HG03060 (cell line): ENCODE data around the gene TMCC1.

Experiments used
- ATAC-seq: cut with Tn5 transposase; IDR thresholded peaks from one replicate; pipeline ENCODE4 v1.9.1; 2021; ENCODE audit warnings: low read depth, moderate number of reproducible peaks; ENCODE audit not compliant: unreplicated experiment

The TMCC1 gene

GRCh38 chr3:129628169-129628522, 265.4 kb downstream of the TMCC1 start:
- ATAC-seq, result no peak

GRCh38 chr3:129627350-129628168, 266.0 kb downstream of the TMCC1 start:
- ATAC-seq, result no peak

DNA sequence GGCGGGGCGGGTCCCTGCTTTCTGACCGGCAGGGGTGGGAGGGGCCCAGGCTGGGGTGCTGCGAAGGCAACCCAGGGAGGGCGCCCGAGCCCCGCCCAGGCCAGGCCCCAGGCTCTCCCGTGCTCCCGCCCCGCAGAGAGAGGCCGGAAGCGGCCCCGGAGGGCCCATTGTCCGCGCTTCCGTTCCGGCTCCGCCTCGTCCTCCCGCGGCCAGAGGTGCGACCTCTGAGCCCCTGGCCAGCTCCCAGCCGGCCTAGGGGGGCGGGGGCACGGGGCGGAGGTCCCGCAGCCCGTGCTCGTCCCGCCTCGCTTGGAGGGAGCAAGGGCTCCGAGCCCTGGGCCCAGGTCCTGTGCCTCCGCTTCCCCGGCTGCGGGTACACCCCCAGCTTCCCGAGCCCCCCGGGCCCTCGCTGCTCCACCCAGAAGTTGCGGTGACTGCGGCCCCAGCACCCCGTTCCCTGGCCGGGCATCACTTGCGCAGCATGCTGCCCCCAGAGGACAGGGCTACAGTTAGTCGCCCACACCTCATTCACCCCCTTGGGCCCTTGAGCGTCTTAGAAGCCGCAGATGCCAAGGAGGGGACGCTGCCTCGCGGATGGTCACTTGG, 266.7 kb downstream of the TMCC1 start:
- ATAC-seq, result peak; percentile 44

GRCh38 chr3:129625072-129625874, 268.2 kb downstream of the TMCC1 start:
- no peak for ATAC-seq

DNA sequence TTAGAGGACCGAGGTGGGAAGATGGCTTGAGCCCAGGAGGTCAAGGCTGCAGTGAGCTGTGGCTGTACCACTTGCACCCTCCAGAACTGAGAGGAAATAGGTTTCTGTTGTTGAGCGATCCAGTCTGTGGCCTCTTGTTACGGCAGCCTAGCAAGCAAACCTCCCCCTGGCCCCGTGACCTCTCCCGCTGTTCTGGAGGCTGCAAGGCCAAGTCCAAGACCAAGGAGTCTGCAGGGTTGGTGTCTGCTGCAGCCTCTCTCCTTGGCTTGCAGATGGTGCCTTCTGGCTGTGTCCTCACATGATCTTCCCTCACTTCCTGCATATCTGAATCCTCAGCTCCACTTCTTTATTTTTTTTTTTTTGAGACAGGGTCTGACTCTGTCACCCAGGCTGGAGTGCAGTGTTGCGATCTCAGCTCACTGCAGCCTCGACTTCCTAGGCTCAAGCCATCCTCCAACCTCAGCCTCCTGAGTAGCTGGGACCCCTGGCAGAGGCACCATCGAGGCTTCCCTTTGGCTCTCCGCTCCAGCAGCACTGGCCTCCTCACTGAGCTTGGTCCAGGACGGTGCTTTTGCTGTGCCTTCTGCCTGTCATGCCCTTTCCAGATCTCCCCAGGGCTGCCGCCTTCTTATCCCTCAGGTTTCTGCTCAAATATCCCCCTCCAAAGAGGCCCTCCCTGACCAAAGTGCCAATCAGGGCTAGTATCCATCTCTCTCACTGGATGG, 269.0 kb downstream of the TMCC1 start:
- ATAC-seq, result no peak

- no peak for ATAC-seq
These were observed 269.9 kb downstream of the TMCC1 start for GRCh38 chr3:129623447-129624118.

DNA sequence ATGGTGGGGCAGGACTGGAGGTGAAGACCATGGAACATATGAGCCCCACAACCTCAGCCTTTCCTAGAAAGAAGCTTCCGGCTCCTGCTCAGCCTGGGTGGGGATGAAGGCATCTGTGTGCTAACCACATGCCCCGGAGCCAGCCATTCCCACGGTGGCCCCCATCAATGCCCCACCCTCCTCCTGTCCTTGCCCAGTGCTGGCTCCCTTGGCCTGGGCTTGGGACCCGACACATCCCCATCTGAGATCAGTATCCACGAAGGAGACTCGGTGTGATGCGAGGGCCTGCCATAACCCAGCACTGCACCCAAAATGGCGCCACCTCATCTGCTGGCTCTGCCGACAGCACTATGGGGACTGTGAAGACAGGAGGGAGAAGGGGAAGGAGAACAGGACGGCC, 270.6 kb downstream of the TMCC1 start:
- no peak for ATAC-seq

DNA sequence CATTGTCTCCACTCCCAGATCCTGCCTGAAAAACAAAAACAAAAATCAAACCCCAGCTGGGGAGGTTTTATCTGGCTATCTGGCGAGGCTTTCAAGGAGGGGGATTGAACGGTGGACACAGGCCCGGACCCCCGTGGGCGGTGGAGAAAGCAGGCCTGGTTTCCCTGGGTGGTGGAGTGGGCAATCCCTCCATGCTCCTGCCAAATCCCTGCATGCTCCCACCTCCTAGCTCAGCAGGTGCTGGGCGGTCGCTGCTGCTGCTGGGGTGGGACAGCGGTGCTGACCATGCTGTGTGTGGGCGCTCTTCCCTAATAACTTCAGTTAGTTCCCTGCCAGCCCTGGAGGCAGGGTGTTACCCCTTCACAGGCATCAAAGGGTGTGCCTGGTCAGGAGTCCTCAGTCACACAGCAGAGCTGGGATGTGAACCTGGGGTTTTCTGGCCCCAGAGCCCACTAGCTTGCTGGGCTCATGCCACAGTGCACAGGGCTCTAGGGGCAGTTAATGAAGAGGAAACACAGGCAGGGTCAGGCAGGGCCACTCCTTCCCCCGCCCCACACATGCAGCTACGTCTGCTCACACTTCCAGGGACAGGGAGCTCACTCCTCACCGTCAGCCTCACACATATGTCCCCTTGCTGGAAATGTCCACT, 271.2 kb downstream of the TMCC1 start:
- ATAC-seq, result no peak

DNA sequence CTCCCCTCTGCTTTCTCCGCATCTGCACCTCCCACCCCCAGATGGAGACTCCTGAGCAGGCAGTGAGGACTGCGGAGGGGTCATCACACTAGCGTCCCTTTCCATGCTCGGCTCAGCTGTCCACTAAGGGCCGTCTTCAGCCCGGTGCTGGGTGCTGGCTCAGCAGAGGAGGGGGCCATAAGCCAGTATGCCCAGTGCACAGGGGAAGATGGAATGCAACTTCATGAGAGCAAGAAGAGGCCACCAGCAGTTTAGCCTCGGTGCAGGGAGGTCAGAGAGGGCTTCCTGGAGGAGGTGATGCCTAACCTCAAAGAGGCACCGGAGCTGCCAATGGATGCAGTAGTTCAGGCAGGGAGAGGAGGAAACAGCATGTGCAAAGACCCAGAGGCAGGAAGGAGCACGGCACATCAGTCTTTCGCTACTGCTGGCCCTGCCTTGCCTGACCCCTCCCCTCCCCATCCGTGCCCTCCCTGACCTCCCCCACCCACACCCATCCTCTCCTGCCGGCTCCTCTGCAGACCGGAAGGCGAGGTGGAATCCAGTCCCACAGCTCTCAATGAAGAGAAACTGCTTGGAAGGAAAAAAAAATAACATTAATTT, 271.8 kb downstream of the TMCC1 start:
- no peak for ATAC-seq

- no peak for ATAC-seq
These were observed 272.5 kb downstream of the TMCC1 start for GRCh38 chr3:129620828-129621559.

- no peak for ATAC-seq
These were observed 273.8 kb downstream of the TMCC1 start for GRCh38 chr3:129619726-129620162.

DNA sequence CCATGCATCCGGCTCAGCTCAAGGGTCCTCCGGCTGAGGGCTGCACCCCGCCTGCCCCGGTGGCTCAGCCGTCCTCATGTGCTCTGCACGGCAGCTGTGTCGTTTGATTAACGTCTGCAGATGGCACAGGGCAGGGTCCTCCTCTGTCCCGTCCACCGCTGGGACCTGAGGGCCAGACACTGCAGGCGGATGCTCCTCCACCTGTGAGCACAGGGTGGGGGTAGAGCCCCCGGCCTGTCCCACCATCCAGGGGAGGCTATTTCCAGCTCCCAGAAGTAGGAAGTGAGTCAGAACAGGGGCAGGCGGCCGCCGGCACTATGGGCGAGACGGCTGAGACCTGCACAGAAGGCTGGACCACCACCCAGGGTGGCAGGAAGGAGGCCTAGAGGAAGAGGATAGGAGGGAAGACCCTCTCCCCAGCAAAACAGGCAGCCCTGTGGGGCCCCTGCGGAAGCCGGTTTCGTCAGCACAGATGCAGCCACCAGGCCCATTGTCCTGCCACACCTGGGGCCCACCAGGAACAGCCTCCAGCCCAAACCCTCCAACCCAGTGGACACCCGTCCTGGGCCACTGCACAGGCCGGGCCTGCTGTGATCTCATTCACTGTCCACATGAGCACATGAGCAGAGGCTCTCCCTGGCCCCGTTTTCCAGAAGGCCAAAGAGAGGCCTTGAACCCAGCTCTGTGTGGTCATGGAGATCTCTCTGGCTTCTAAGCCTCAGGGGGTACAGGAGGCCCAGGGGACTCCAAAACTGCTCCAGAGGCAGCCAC, 274.4 kb downstream of the TMCC1 start:
- no peak for ATAC-seq

DNA sequence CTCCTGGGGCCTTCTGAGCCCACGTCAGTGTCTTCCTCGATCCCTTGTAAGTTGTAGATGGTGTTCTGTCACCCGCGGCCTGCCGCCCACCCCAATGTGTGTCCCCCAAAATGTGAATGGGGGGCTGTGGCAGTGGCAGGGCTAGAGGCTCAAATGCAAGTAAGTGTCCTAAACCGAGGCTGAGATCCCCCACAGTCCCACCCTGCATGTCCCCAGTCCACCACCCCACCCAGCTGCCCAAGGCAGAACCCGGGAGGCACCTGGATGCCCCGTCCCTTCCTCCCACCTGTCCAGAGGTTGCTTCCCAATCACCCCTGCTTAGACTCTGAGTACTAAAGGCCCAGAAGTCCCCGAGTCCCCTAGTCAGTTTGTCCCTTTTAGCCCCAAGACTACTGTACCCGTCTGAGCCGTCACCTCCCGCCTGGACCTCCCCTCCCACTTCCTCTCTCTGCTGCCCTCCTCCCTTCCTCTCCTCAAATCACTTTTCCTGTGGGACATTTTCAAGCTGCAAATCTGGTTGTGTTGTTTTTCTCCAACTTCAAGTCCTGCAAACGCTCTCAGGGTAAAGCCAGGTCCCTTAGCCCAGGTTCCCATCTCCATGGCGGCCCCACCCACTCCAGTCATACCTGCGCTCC, 275.2 kb downstream of the TMCC1 start:
- ATAC-seq, result no peak

- no peak for ATAC-seq
These were observed 275.9 kb downstream of the TMCC1 start for GRCh38 chr3:129617381-129618185.

DNA sequence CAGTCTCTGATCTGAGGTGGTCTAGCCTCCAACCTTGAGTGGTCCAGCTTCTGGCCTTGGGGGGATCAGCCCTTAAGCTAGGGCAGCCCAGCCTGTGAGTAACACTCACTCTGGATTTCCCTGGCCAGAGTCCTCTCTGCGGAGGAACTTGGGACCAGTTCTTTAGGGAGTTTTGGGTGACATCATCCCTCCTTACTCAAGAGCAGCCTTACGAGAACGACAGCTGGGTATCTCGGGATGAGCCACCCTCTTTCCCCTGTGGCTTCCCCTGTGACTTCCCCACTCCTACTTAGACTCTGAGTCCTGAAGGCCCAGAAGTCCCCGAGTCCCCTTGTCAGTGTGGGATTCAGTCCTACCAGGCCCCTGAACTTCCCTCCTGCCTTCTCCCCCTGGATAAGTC, 276.8 kb downstream of the TMCC1 start:
- ATAC-seq, result no peak

DNA sequence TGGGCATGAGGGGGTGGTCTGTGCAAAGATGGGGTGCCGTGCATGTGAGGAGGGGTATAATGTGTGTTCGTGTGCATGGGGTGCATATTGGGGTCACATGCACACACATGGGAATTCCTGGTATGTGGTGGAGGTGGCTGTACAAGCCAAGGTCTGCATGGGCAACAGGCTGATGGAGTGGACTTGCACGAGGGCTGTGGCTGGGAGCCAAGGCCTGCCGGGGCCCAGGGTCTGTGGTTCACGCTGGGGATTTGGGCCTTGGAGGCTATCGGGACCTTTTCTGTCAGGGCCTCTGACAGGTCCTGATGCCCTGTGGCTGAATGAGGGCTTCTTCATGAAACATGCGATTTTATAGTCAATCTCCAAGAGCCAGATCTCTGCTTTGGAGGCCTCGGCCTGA, 277.2 kb downstream of the TMCC1 start:
- ATAC-seq, result no peak
